ENCODE data around the gene IL4.
"Not testable (repeated sequence)": the region's sequence is repeated elsewhere in the genome, so short reads cannot be mapped to it uniquely, and the experiment has no call there.

Gene IL4

GRCh38 chr5:132689513-132689912 is 15.7 kb downstream of the IL4 start:
- in situ Hi-C loops (cut with MboI; ENCODE audit: low sequenced_read_pairs): no loop called here

- in situ Hi-C loops (cut with MboI; ENCODE audit: low sequenced_read_pairs): no loop called here
These were observed 16.4 kb downstream of the IL4 start for GRCh38 chr5:132690156-132690555.

GRCh38 chr5:132691755-132692631 is 18.2 kb downstream of the IL4 start:
- in situ Hi-C loops (cut with MboI; ENCODE audit: low sequenced_read_pairs): not testable (repeated sequence)

- in situ Hi-C loops (cut with MboI; ENCODE audit: low sequenced_read_pairs): no loop called here
These were observed 18.8 kb downstream of the IL4 start for GRCh38 chr5:132692632-132692967.

- in situ Hi-C loops (cut with MboI; ENCODE audit: low sequenced_read_pairs): no loop called here
These were observed 22.2 kb downstream of the IL4 start for GRCh38 chr5:132695956-132696355.

GRCh38 chr5:132704875-132705274 is 31.1 kb downstream of the IL4 start:
- in situ Hi-C loops (cut with MboI; ENCODE audit: low sequenced_read_pairs): no loop called here

- in situ Hi-C loops (cut with MboI; ENCODE audit: low sequenced_read_pairs): no loop called here
These were observed 34.9 kb downstream of the IL4 start for GRCh38 chr5:132708645-132709044.

- in situ Hi-C loops (cut with MboI; ENCODE audit: low sequenced_read_pairs): no loop called here
These were observed 40.9 kb downstream of the IL4 start for GRCh38 chr5:132714456-132715307.

GRCh38 chr5:132718544-132719312 is 44.9 kb downstream of the IL4 start:
- in situ Hi-C loops (cut with MboI; ENCODE audit: low sequenced_read_pairs): no loop called here

GRCh38 chr5:132725745-132726144 is 52.0 kb downstream of the IL4 start:
- in situ Hi-C loops (cut with MboI; ENCODE audit: low sequenced_read_pairs): no loop called here

- in situ Hi-C loops (cut with MboI; ENCODE audit: low sequenced_read_pairs): no loop called here
These were observed 56.1 kb downstream of the IL4 start for GRCh38 chr5:132729896-132730295.

All from HL-60/S4 (cell line).